ENCODE measurements around the gene GFPT1. TPM values are rescaled to one million over a fixed set of nuclear protein-coding genes. Genes with fewer than 3 reads are reported as not detected.

GFPT1 gene
- total and polyA plus RNA-seq, 12 donors: 5.0 to 90.3 (median 60.5) TPM

GRCh38 chr2:69397234-69397633 lies 10.2 kb upstream of the GFPT1 start:
- H3K9me3 ChIP-seq: no peaks in the 10 kb centered on the region
- H3K27ac ChIP-seq: peak overlapping the region in 2 of 10 donors; percentile 70 to 75
- H3K4me1 ChIP-seq: peaks cover 0 to 22% (median 8%) of the 10 kb centered on the region in 9 donors
- DNase-seq (no peak), ATAC-seq (no peak)
- H3K36me3 ChIP-seq: peaks cover 0 to 93% (median 51%) of the 10 kb centered on the region in 9 donors
- intact Hi-C loops (cut with DNase I): no loop called here
- no peak for TF ChIP-seq CTCF (IDR thresholded peaks at IDR 0.05)
- H3K4me3 ChIP-seq: no peak overlapping the region
- no peaks in the 10 kb centered on the region for H3K27me3 ChIP-seq

DNA sequence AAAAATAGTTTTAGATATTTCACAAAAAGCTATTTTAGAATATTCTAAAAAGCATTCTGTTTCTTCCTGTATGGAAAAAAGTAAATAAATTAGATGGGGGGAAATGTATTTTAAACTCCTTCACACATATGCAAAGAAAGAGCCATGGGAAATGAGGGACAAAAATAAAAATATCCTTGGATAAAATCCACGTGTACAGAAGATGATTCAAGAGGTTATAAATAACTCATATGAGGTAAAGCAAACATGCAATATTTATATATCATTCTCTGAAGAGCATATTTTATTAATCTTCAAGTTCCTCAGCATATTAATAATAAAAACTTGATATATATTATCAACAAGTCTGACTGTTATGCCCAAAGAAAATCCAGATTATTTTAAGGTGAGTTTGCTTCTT lies 8.8 kb upstream of the GFPT1 start:
- H3K9me3 ChIP-seq: no peaks in the 10 kb centered on the region
- DNase-seq (no peak), ATAC-seq (peak in 5 of 8 donors; percentile 60 to 74 (median 69))
- H3K27ac ChIP-seq: peak overlapping the region in 9 of 10 donors; percentile 7 to 78 (median 67)
- no peak overlapping the region for H3K4me3 ChIP-seq
- peaks cover 0 to 80% (median 40%) of the 10 kb centered on the region in 9 donors for H3K36me3 ChIP-seq
- intact Hi-C loops (cut with DNase I): no loop called here
- WGBS, 2 donors: 9 to 10% methylated on average over 1 of the region's 1 CpG
- no peaks in the 10 kb centered on the region for H3K27me3 ChIP-seq
- no peak for TF ChIP-seq CTCF (IDR thresholded peaks at IDR 0.05)
- H3K4me1 ChIP-seq: peaks cover 0 to 22% (median 8%) of the 10 kb centered on the region in 9 donors

DNA sequence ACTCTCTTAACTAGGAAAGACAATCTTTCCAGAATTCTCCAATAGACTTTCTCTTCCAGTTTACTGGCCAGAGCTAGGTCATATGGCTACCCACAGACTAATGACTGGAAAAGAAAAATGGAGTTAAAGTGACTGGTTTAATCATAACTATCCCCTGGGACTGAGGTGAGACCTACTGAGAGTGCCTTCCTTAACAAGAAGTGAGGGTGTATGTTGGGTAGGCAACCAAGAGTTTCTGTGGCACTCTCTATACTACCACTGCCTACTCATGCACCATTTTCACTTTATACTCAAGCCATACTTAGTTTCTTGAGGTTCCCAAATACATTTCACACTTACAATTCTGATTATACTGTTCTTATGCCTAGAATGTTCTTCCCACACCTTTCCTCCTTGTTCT lies 6.9 kb upstream of the GFPT1 start:
- intact Hi-C loops (cut with DNase I): no loop called here
- H3K36me3 ChIP-seq: peaks cover 0 to 61% (median 23%) of the 10 kb centered on the region in 9 donors
- no peaks in the 10 kb centered on the region for H3K9me3 ChIP-seq
- H3K27me3 ChIP-seq: no peaks in the 10 kb centered on the region
- ATAC-seq: no peak
- H3K27ac ChIP-seq: peak overlapping the region in 1 of 10 donors; percentile 2
- DNase-seq: no peak
- no peak overlapping the region for H3K4me3 ChIP-seq
- peaks cover 0 to 28% (median 14%) of the 10 kb centered on the region in 9 donors for H3K4me1 ChIP-seq
- no peak for TF ChIP-seq CTCF (IDR thresholded peaks at IDR 0.05)

GRCh38 chr2:69390471-69390870 lies 3.4 kb upstream of the GFPT1 start:
- intact Hi-C loops (cut with DNase I): no loop called here
- ATAC-seq: no peak

More at GRCh38 chr2:69390471-69390870, 3.4 kb upstream of the GFPT1 start:
- Histone ChIP-seq H3K4me3 (no peak overlapping the region), H3K9me3 (no peaks in the 10 kb centered on the region), H3K4me1 (peaks cover 0 to 31% (median 17%) of the 10 kb centered on the region in 9 donors), H3K27me3 (no peaks in the 10 kb centered on the region), H3K36me3 (peaks cover 0 to 26% (median 11%) of the 10 kb centered on the region in 9 donors), H3K27ac (no peak overlapping the region)
- no peak for DNase-seq
- WGBS, 2 donors: 82% methylated on average over 3 of the region's 3 CpGs
- TF ChIP-seq CTCF (IDR thresholded peaks at IDR 0.05): no peak

Data from heart right ventricle (tissue), 16 donors.